Erythroblast (primary cell): Measurements from ENCODE around the gene DNMT3L.

ENCODE experiments used
- GATA1 ChIP-seq: IDR thresholded peaks from 2 replicates; pipeline ENCODE4 v1.6.1; 2011; ENCODE audit warnings: low read depth, mild to moderate bottlenecking, control low read depth, low read length, moderate library complexity
- POLR2A ChIP-seq: IDR thresholded peaks from 2 replicates; pipeline ENCODE4 v1.6.1; 2011; ENCODE audit warnings: mild to moderate bottlenecking, low read length

GRCh38 chr21:44265734-44266270 lies 4.1 kb upstream of the DNMT3L start:
- TF ChIP-seq POLR2A: no peak
- no peak for TF ChIP-seq GATA1
